Measurements from ENCODE around the gene C1orf122. TPM values are rescaled to one million over a fixed set of nuclear protein-coding genes. Genes with fewer than 3 reads are reported as not detected.

C1orf122 gene
- total RNA-seq, 2 experiments from 2014 or later: 19.1 to 22.2 TPM

- CTCF ChIA-PET: interaction anchor here (3.3 kb wide), 1 partner anchor 10 kb away, joined by 51 read pairs; the partner anchor contains the start of gene MTF1
- Mint-ChIP-seq H3K4me3 (no peak overlapping the region), H3K9me3 (ENCODE audit: insufficient read depth) (no peaks in the 10 kb centered on the region), H3K36me3 (ENCODE audit: low read depth) (peaks cover 40% of the 10 kb centered on the region), H3K27ac (no peak overlapping the region), H3K4me1 (ENCODE audit: low read depth) (peaks cover 46% of the 10 kb centered on the region), H3K27me3 (ENCODE audit: low read depth) (no peaks in the 10 kb centered on the region)
- ATAC-seq (no peak), DNase-seq (no peak)
- POLR2A ChIA-PET: interaction anchor here (1.1 kb wide), 1 partner anchor 9 kb away, joined by 4 read pairs; the partner anchor contains the start of gene MTF1
Measured at GRCh38 chr1:37849480-37849879, 41.9 kb downstream of the C1orf122 start.

- peaks cover 38% of the 10 kb centered on the region for H3K36me3 Mint-ChIP-seq (ENCODE audit: low read depth)
- H3K27me3 Mint-ChIP-seq (ENCODE audit: low read depth): no peaks in the 10 kb centered on the region
- H3K4me3 Mint-ChIP-seq: no peak overlapping the region
- ATAC-seq (no peak), DNase-seq (no peak)
- POLR2A ChIA-PET: interaction anchor here (0.6 to 1.1 kb wide), 3 partner anchors 8 to 11 kb away, joined by 3 to 4 read pairs (median 4); partner anchors contain the start of gene MTF1
- no peaks in the 10 kb centered on the region for H3K9me3 Mint-ChIP-seq (ENCODE audit: insufficient read depth)
- peaks cover 44% of the 10 kb centered on the region for H3K4me1 Mint-ChIP-seq (ENCODE audit: low read depth)
- CTCF ChIA-PET: interaction anchor here (0.9 to 3.3 kb wide), 5 partner anchors 9 to 159 kb away, joined by 4 to 51 read pairs (median 6); partner anchors contain the start of gene MTF1
- no peak overlapping the region for H3K27ac Mint-ChIP-seq
Measured at GRCh38 chr1:37850352-37850955, 42.9 kb downstream of the C1orf122 start.

DNA sequence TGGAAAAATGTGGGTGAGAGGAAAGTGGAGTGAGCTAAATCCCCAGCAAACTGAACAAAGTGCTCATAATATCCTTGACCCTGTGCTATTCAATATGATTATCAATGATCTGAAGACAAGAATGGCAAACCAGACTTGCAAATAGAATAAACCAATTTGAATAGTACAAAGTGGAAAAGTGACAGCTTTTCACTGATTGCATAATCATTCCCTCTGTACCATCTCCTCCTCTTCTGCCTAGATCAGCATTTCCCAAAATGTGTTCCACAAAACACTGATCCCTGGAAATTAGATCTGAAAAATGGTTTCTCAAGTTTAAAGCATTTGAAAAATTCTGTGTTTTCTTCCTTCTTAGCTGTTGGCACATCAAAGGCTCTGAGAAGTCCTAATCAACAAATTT, 43.7 kb downstream of the C1orf122 start:
- Mint-ChIP-seq H3K9me3 (ENCODE audit: insufficient read depth) (no peaks in the 10 kb centered on the region), H3K4me1 (ENCODE audit: low read depth) (peaks cover 37% of the 10 kb centered on the region), H3K27me3 (ENCODE audit: low read depth) (no peaks in the 10 kb centered on the region), H3K36me3 (ENCODE audit: low read depth) (peaks cover 31% of the 10 kb centered on the region), H3K27ac (no peak overlapping the region), H3K4me3 (no peak overlapping the region)
- ChIA-PET POLR2A (interaction anchor here (0.6 to 1.6 kb wide), 3 partner anchors 8 to 197 kb away, joined by 3 to 6 read pairs (median 4); partner anchors contain the start of genes C1orf122, MTF1 and YRDC), CTCF (interaction anchor here (0.9 to 3.3 kb wide), 6 partner anchors 8 to 160 kb away, joined by 3 to 51 read pairs (median 6); partner anchors contain the start of gene MTF1)
- no peak for DNase-seq
- no peak for ATAC-seq

DNA sequence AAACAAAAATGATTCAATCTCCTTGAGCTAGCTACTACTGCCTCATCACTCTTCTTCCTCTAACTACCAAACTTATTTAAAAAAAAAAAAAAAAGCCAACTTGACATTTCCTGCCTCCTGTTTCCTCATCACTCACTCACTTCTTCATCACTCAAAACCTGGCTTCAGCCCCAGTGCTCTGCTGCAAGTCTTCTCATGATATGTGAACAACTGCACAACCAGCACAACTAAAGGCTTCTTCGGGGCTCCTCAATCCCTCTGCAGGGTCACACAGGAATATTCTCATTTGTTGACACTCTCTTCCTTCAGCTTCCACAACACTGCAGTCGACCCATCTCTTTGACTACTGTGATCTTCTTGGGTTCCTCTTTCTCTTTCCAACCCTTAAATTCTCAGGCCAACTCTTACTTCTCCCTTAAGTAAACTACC, 44.2 kb downstream of the C1orf122 start:
- Mint-ChIP-seq H3K36me3 (ENCODE audit: low read depth) (peaks cover 33% of the 10 kb centered on the region), H3K9me3 (ENCODE audit: insufficient read depth) (no peaks in the 10 kb centered on the region), H3K27me3 (ENCODE audit: low read depth) (no peaks in the 10 kb centered on the region), H3K27ac (no peak overlapping the region), H3K4me1 (ENCODE audit: low read depth) (peaks cover 31% of the 10 kb centered on the region), H3K4me3 (no peak overlapping the region)
- DNase-seq: no peak
- ChIA-PET POLR2A (interaction anchor here (0.6 to 1.6 kb wide), 2 partner anchors 44 to 1991 kb away, joined by 5 to 6 read pairs; partner anchors contain the start of genes C1orf122 and YRDC), CTCF (interaction anchor here (0.7 to 3.3 kb wide), 7 partner anchors 8 to 984 kb away, joined by 3 to 51 read pairs (median 4); partner anchors contain the start of genes MTF1 and YRDC)
- no peak for ATAC-seq

DNA sequence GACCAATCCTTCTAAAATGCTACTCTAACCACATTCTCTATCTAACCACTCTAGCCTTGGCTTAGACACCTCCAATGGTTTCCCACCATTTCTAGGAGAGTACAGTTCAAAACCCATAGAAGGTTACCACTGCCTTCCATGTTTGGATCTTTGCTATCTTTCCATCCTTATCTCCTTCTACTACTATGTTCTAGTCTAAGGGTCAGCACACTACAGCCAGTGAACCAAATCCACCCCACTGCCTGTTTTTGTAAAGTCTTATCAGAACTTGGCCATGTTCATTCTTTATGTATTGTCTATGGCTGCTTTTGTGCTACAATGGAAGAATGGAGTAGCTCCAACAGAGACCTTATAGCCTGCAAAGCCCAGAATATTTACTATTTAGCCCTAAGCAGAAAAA, 45.6 kb downstream of the C1orf122 start:
- no peak for ATAC-seq
- peaks cover 34% of the 10 kb centered on the region for H3K36me3 Mint-ChIP-seq (ENCODE audit: low read depth)
- no peak overlapping the region for H3K4me3 Mint-ChIP-seq
- ChIA-PET CTCF (interaction anchor here (0.8 to 1.5 kb wide), 3 partner anchors 36 to 982 kb away, joined by 3 to 4 read pairs (median 3); no protein-coding TSS in a partner anchor), POLR2A (no interaction called here)
- H3K27me3 Mint-ChIP-seq (ENCODE audit: low read depth): no peaks in the 10 kb centered on the region
- H3K4me1 Mint-ChIP-seq (ENCODE audit: low read depth): peaks cover 36% of the 10 kb centered on the region
- no peaks in the 10 kb centered on the region for H3K9me3 Mint-ChIP-seq (ENCODE audit: insufficient read depth)
- peak overlapping the region; percentile 53 for H3K27ac Mint-ChIP-seq
- DNase-seq: no peak

GRCh38 chr1:37854406-37854805, 46.8 kb downstream of the C1orf122 start:
- POLR2A ChIA-PET: no interaction called here
- no peak for ATAC-seq
- CTCF ChIA-PET: no interaction called here

More at GRCh38 chr1:37854406-37854805, 46.8 kb downstream of the C1orf122 start:
- Mint-ChIP-seq H3K27me3 (ENCODE audit: low read depth) (no peaks in the 10 kb centered on the region), H3K4me3 (no peak overlapping the region), H3K4me1 (ENCODE audit: low read depth) (peaks cover 39% of the 10 kb centered on the region), H3K36me3 (ENCODE audit: low read depth) (peaks cover 33% of the 10 kb centered on the region), H3K9me3 (ENCODE audit: insufficient read depth) (no peaks in the 10 kb centered on the region), H3K27ac (no peak overlapping the region)
- no peak for DNase-seq

Other genes with a start within 250 kb of the C1orf122 start
- 10 to 100 TPM; 50.8 to 54.4 TPM for gene GNL2, start 211.9 kb upstream of the C1orf122 start, total RNA-seq
- gene RSPO1, start 172.9 kb upstream of the C1orf122 start, total RNA-seq: not detected
- 100 to 1,000 TPM in 1 of 2 experiments, 10 to 100 TPM in 1; 97.3 to 102 TPM for gene CDCA8, start 115.3 kb upstream of the C1orf122 start, total RNA-seq
- gene EPHA10, start 42.7 kb upstream of the C1orf122 start, total RNA-seq: not detected
- 1 to 10 TPM; 1.2 to 2.5 TPM for gene MANEAL, start 13.9 kb upstream of the C1orf122 start, total RNA-seq
- gene YRDC, start 418 bp downstream of the C1orf122 start, total RNA-seq: 10 to 100 TPM; 17.1 to 17.3 TPM
- 10 to 100 TPM; 22.4 to 27.7 TPM for gene MTF1, start 51.8 kb downstream of the C1orf122 start, total RNA-seq
- 10 to 100 TPM; 40.2 to 41.1 TPM for gene INPP5B, start 139.3 kb downstream of the C1orf122 start, total RNA-seq
- gene SF3A3, start 182.2 kb downstream of the C1orf122 start, total RNA-seq: 10 to 100 TPM; 86.3 to 98.0 TPM
- 10 to 100 TPM; 12.4 to 13.5 TPM for gene FHL3, start 197.7 kb downstream of the C1orf122 start, total RNA-seq
- 10 to 100 TPM; 39.0 to 39.5 TPM for gene UTP11, start 204.9 kb downstream of the C1orf122 start, total RNA-seq
- gene POU3F1, start 239.0 kb downstream of the C1orf122 start, total RNA-seq: not detected

Measured in activated CD8-positive, alpha-beta T cell treated with anti-CD3 and anti-CD28 coated beads, Interleukin-2, amount 10 ng/mL, durations not matched to agents 7 days and 5 days (primary cell).